ENCODE measurements around the gene ENOX1. TPM values are rescaled to one million over a fixed set of nuclear protein-coding genes. Genes with fewer than 3 reads are reported as not detected.

The ENOX1 gene
- total and polyA plus RNA-seq, 2 donors (not counting 3 experiments of a cell fraction or from before 2014, with no cell fraction given) = 0.17 to 0.97 TPM

DNA sequence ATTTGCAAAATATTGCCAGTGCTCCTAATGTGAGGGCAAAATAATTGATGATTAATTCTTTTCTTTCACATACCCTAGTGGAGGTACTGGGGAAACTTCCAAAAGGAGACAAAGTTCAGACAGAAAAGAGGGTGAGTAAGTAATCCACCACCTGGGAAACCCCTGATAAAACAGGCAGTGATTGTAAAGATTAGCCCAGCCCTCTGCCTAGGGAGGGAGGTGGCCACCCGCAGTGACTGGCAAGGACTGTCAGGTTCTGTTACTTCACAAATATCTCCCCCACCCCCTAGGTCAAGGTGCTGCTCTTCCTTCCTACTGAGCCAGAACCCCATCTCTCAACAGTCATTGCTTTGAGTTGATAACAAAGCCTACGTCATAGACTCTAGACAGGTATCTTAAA lies 523.7 kb downstream of the ENOX1 start:
- no peak overlapping the region for H3K27ac ChIP-seq (ENCODE audit: insufficient read depth, low read depth, low read length)
- FAIRE-seq (no peak), DNase-seq (ENCODE audit: low read depth, low spot score) (no peak)
- H3K9ac ChIP-seq (replicated peaks; ENCODE audit: extremely low read depth, insufficient read depth, low read length) = no peak overlapping the region
- H2AFZ ChIP-seq (ENCODE audit: low read depth, low read length) = no peak overlapping the region
- no peak overlapping the region for H3K4me3 ChIP-seq (replicated peaks in 1 of 3; ENCODE audit: insufficient read depth in 1 of 3, low read depth in 1 of 3, low read length in 3 of 3)
- H3K27me3 ChIP-seq (ENCODE audit: control insufficient read depth in 2 of 2, insufficient read depth in 2 of 2, low read length in 2 of 2) = no peaks in the 10 kb centered on the region
- H3K36me3 ChIP-seq (ENCODE audit: control insufficient read depth in 2 of 2, extremely low read depth in 1 of 2, insufficient read depth in 2 of 2, low read length in 2 of 2) = no peaks in the 10 kb centered on the region
- H3K4me1 ChIP-seq (ENCODE audit: control insufficient read depth, extremely low read depth, insufficient read depth, low read length) = no peaks in the 10 kb centered on the region
- dilution Hi-C loops (cut with MboI; ENCODE audit: extremely low pct_ligation_motif_present, low sequenced_read_pairs) (no loop called here), intact Hi-C loops (cut with micrococcal nuclease) (no loop called here)
- ChIA-PET POLR2A (no interaction called here), CTCF (interaction anchor here (1.2 kb wide), 1 partner anchor 43 kb away, joined by 3 read pairs; no protein-coding TSS in a partner anchor)
- BruUV-seq (replicated peaks) = no TSS peak
- no peaks in the 10 kb centered on the region for H4K20me1 ChIP-seq (replicated peaks; ENCODE audit: control insufficient read depth, extremely low read depth, insufficient read depth, low read length)
- no peaks in the 10 kb centered on the region for H3K9me3 ChIP-seq (replicated peaks; ENCODE audit: control insufficient read depth, insufficient read depth, low read length)
- H3K79me2 ChIP-seq (ENCODE audit: control insufficient read depth, insufficient read depth, low read length) = no peaks in the 10 kb centered on the region
- no peaks in the 10 kb centered on the region for H3K9me1 ChIP-seq (replicated peaks; ENCODE audit: control insufficient read depth, extremely low read depth, insufficient read depth, low read length)
- TF ChIP-seq MYC (IDR thresholded peaks at IDR 0.05; ENCODE audit: low read depth, low read length) (no peak), JUN (IDR thresholded peaks at IDR 0.05; ENCODE audit: borderline replicate concordance, insufficient read depth, insufficient read length, low read depth) (no peak), POLR2A (IDR thresholded peaks at IDR 0.05; ENCODE audit: low read depth, low read length) (no peak), POLR2AphosphoS5 (IDR thresholded peaks at IDR 0.05; ENCODE audit: insufficient read depth, low read depth, low read length) (no peak), FOS (IDR thresholded peaks at IDR 0.05; ENCODE audit: borderline replicate concordance, insufficient read depth, low read length) (no peak), EZH2 (IDR thresholded peaks at IDR 0.05; ENCODE audit: borderline replicate concordance, low read depth, low read length, severe bottlenecking) (no peak), GATA2 (IDR thresholded peaks at IDR 0.05; ENCODE audit: insufficient read depth, insufficient read length, low read depth, low read length) (no peak)
- TF ChIP-seq, protein P1, sequence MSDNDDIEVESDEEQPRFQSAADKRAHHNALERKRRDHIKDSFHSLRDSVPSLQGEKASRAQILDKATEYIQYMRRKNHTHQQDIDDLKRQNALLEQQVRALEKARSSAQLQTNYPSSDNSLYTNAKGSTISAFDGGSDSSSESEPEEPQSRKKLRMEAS (IDR thresholded peaks at IDR 0.05; ENCODE audit: insufficient read depth, insufficient read length) = no peak
- TF ChIP-seq, protein P2, sequence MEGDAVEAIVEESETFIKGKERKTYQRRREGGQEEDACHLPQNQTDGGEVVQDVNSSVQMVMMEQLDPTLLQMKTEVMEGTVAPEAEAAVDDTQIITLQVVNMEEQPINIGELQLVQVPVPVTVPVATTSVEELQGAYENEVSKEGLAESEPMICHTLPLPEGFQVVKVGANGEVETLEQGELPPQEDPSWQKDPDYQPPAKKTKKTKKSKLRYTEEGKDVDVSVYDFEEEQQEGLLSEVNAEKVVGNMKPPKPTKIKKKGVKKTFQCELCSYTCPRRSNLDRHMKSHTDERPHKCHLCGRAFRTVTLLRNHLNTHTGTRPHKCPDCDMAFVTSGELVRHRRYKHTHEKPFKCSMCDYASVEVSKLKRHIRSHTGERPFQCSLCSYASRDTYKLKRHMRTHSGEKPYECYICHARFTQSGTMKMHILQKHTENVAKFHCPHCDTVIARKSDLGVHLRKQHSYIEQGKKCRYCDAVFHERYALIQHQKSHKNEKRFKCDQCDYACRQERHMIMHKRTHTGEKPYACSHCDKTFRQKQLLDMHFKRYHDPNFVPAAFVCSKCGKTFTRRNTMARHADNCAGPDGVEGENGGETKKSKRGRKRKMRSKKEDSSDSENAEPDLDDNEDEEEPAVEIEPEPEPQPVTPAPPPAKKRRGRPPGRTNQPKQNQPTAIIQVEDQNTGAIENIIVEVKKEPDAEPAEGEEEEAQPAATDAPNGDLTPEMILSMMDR (IDR thresholded peaks at IDR 0.05; ENCODE audit: extremely low read depth in 1 of 2, insufficient read depth in 1 of 2, low read depth in 1 of 2, low read length in 2 of 2) = no peak
- H3K4me2 ChIP-seq (ENCODE audit: insufficient read depth, low read length) = no peak overlapping the region
